ENCODE results near the gene DDB1.
A peak's percentile ranks its signal among the peaks of the same experiment; 100 is the strongest.

Gene DDB1

GRCh38 chr11:61357233-61357893, 24.5 kb upstream of the DDB1 start:
- H3K36me3 ChIP-seq (ENCODE audit: control insufficient read depth in 5 of 5, insufficient read depth in 5 of 5, low read length in 5 of 5), result peaks cover 0 to 30% (median 22%) of the 10 kb centered on the region in 5 donors
- H3K27me3 ChIP-seq (ENCODE audit: control insufficient read depth in 5 of 5, insufficient read depth in 4 of 5, low read length in 5 of 5), result no peaks in the 10 kb centered on the region
- peak overlapping the region in 1 of 5 donors; percentile 10 for H3K4me3 ChIP-seq (ENCODE audit: low read depth in 1 of 5, low read length in 5 of 5)
- peaks cover 7 to 49% (median 33%) of the 10 kb centered on the region in 5 donors for H3K4me1 ChIP-seq (ENCODE audit: control insufficient read depth in 5 of 5, insufficient read depth in 5 of 5, low read length in 5 of 5)
- no peak overlapping the region for H3K27ac ChIP-seq (ENCODE audit: low read depth, low read length)
- peak overlapping the region in 2 of 5 donors; percentile 1 to 32 for H3K9ac ChIP-seq (ENCODE audit: low read length in 5 of 5)
- H3K9me3 ChIP-seq (ENCODE audit: control insufficient read depth in 5 of 5, low read length in 5 of 5), result no peaks in the 10 kb centered on the region

DNA sequence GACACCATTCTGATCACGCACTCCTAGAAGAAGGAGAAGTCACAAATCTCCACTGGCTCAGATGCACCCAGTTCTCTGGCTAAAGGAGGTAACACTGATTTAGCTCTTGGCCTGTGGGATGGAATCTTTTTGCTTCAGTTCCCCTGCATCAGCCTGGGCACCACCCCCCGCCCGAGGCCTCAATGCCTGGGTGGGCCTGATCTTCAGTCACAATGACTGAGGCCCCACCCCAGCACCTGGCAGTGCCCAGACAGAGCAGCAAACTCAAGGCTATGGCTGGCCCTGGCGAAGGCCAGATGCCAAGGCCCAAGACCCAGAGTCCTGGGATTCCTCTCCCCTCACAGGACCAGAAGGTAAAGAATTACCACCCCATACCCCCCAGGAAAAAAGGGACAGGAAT, 23.8 kb upstream of the DDB1 start:
- H3K4me1 ChIP-seq (ENCODE audit: control insufficient read depth in 5 of 5, insufficient read depth in 5 of 5, low read length in 5 of 5), result peaks cover 7 to 47% (median 38%) of the 10 kb centered on the region in 5 donors

DNA sequence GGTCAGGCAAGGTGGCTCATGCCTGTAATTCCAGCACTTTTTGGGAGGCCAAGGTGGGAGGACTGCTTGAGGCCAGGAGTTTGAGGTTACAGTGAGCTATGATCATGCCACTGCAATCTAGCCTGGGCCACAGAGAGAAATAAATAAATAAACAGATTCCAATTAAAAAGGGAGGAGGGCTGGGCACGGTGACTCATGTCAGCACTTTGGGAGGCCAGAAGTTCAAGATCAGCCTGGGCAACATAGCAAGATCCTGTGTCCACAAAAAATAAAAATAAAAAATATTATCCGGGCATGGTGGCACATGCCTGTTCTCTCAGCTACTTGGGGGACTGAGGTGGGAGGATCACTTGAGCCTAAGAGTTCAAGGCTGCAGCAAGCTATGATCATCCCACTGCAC, 21.3 kb upstream of the DDB1 start:
- Histone ChIP-seq H3K9me3 (ENCODE audit: control insufficient read depth in 5 of 5, low read length in 5 of 5) (no peaks in the 10 kb centered on the region), H3K9ac (ENCODE audit: low read length in 5 of 5) (no peak overlapping the region), H3K27ac (ENCODE audit: low read depth, low read length) (no peak overlapping the region), H3K4me1 (ENCODE audit: control insufficient read depth in 5 of 5, insufficient read depth in 5 of 5, low read length in 5 of 5) (peaks cover 0 to 24% (median 19%) of the 10 kb centered on the region in 5 donors), H3K27me3 (ENCODE audit: control insufficient read depth in 5 of 5, insufficient read depth in 4 of 5, low read length in 5 of 5) (no peaks in the 10 kb centered on the region), H3K36me3 (ENCODE audit: control insufficient read depth in 5 of 5, insufficient read depth in 5 of 5, low read length in 5 of 5) (peaks cover 0 to 58% (median 47%) of the 10 kb centered on the region in 5 donors), H3K4me3 (ENCODE audit: low read depth in 1 of 5, low read length in 5 of 5) (no peak overlapping the region)

More for the DNA sequence above, 23.8 kb upstream of the DDB1 start:
- H3K9ac ChIP-seq (ENCODE audit: low read length in 5 of 5), result no peak overlapping the region
- no peaks in the 10 kb centered on the region for H3K27me3 ChIP-seq (ENCODE audit: control insufficient read depth in 5 of 5, insufficient read depth in 4 of 5, low read length in 5 of 5)
- peaks cover 0 to 36% (median 26%) of the 10 kb centered on the region in 5 donors for H3K36me3 ChIP-seq (ENCODE audit: control insufficient read depth in 5 of 5, insufficient read depth in 5 of 5, low read length in 5 of 5)
- H3K4me3 ChIP-seq (ENCODE audit: low read depth in 1 of 5, low read length in 5 of 5), result no peak overlapping the region
- no peaks in the 10 kb centered on the region for H3K9me3 ChIP-seq (ENCODE audit: control insufficient read depth in 5 of 5, low read length in 5 of 5)
- no peak overlapping the region for H3K27ac ChIP-seq (ENCODE audit: low read depth, low read length)

DNA sequence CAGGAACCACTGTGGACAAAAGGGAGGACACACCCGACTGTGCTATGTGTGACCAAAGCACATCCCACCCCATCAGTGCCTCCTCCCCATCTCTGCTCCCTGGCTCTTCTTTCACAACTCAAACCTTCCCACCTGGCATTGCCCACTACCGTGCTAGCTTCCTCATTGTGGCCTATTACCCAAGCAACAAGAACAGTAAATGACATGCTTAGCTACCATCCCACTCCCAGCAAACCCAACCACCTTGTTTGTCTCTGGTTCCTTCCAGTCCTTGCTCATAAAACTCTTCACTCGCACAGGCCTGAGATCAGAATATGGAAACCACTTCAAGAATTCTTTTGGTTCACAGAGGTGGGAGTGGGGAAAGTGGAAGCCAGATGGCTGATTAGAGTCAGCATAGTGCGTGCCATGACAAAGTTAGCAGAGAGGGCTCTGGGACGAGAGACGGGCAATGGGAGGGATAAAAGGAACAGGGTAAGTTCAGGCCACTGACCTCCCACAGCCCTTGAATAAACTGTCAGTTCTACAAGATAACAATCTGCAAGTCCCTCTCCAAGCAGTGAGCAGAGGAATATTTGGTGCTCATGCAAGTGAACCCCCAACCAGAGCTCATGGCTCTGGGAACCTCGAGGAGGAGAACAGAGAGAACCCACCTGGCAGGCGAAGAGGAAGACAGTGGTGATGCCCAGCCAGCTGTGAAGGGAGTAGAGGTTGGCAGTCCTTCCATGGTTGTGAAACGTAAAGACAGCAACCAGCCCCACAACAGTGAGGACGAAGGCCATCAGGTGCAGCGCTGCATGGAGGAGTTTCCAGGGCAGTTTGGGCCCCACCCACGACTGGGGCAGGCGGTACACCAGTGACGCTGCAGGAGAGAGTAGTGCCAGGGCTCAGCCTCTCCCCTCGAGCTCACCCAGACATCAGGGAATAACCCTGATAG, 20.5 kb upstream of the DDB1 start:
- Histone ChIP-seq H3K9ac (ENCODE audit: low read length in 5 of 5) (no peak overlapping the region), H3K9me3 (ENCODE audit: control insufficient read depth in 5 of 5, low read length in 5 of 5) (no peaks in the 10 kb centered on the region), H3K36me3 (ENCODE audit: control insufficient read depth in 5 of 5, insufficient read depth in 5 of 5, low read length in 5 of 5) (peaks cover 0 to 66% (median 55%) of the 10 kb centered on the region in 5 donors), H3K4me1 (ENCODE audit: control insufficient read depth in 5 of 5, insufficient read depth in 5 of 5, low read length in 5 of 5) (peaks cover 0 to 22% (median 17%) of the 10 kb centered on the region in 5 donors), H3K4me3 (ENCODE audit: low read depth in 1 of 5, low read length in 5 of 5) (no peak overlapping the region), H3K27me3 (ENCODE audit: control insufficient read depth in 5 of 5, insufficient read depth in 4 of 5, low read length in 5 of 5) (no peaks in the 10 kb centered on the region), H3K27ac (ENCODE audit: low read depth, low read length) (no peak overlapping the region)

- Histone ChIP-seq H3K4me1 (ENCODE audit: control insufficient read depth in 5 of 5, insufficient read depth in 5 of 5, low read length in 5 of 5) (peaks cover 0 to 16% (median 15%) of the 10 kb centered on the region in 5 donors), H3K9me3 (ENCODE audit: control insufficient read depth in 5 of 5, low read length in 5 of 5) (no peaks in the 10 kb centered on the region)
These were observed 19.1 kb upstream of the DDB1 start for GRCh38 chr11:61352038-61352437.

DNA sequence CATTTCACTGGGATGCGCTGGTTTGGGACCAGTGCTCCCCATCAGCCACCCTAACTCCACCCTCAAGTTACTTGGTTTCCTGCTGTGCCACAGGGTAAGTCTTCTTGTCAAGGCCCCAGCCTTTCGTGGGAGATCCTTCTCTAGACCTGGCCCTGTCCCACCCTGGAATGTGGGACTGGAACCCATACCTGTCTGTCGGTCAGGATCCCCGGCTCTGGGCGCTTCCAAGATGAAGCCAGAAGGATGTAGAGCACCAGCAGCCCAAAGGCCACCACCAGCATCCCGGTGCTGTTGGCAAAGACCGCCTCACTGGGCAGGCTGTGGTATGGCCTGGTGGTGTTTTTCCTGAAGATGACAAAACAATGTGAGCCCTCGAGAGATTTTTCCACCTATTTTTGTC, 17.9 kb upstream of the DDB1 start:
- H3K36me3 ChIP-seq (ENCODE audit: control insufficient read depth in 5 of 5, insufficient read depth in 5 of 5, low read length in 5 of 5), result peaks cover 0 to 81% (median 63%) of the 10 kb centered on the region in 5 donors
- H3K9ac ChIP-seq (ENCODE audit: low read length in 5 of 5), result peak overlapping the region in 1 of 5 donors; percentile 38
- H3K9me3 ChIP-seq (ENCODE audit: control insufficient read depth in 5 of 5, low read length in 5 of 5), result no peaks in the 10 kb centered on the region
- H3K27me3 ChIP-seq (ENCODE audit: control insufficient read depth in 5 of 5, insufficient read depth in 4 of 5, low read length in 5 of 5), result no peaks in the 10 kb centered on the region
- no peak overlapping the region for H3K27ac ChIP-seq (ENCODE audit: low read depth, low read length)
- H3K4me3 ChIP-seq (ENCODE audit: low read depth in 1 of 5, low read length in 5 of 5), result no peak overlapping the region
- peaks cover 0 to 12% (median 8%) of the 10 kb centered on the region in 5 donors for H3K4me1 ChIP-seq (ENCODE audit: control insufficient read depth in 5 of 5, insufficient read depth in 5 of 5, low read length in 5 of 5)

More at GRCh38 chr11:61352038-61352437, 19.1 kb upstream of the DDB1 start:
- Histone ChIP-seq H3K9ac (ENCODE audit: low read length in 5 of 5) (no peak overlapping the region), H3K27ac (ENCODE audit: low read depth, low read length) (no peak overlapping the region), H3K27me3 (ENCODE audit: control insufficient read depth in 5 of 5, insufficient read depth in 4 of 5, low read length in 5 of 5) (no peaks in the 10 kb centered on the region), H3K4me3 (ENCODE audit: low read depth in 1 of 5, low read length in 5 of 5) (no peak overlapping the region), H3K36me3 (ENCODE audit: control insufficient read depth in 5 of 5, insufficient read depth in 5 of 5, low read length in 5 of 5) (peaks cover 0 to 77% (median 60%) of the 10 kb centered on the region in 5 donors)

GRCh38 chr11:61350336-61350735, 17.4 kb upstream of the DDB1 start:
- H3K36me3 ChIP-seq (ENCODE audit: control insufficient read depth in 5 of 5, insufficient read depth in 5 of 5, low read length in 5 of 5), result peaks cover 0 to 84% (median 63%) of the 10 kb centered on the region in 5 donors
- H3K9ac ChIP-seq (ENCODE audit: low read length in 5 of 5), result peak overlapping the region in 1 of 5 donors; percentile 38
- H3K9me3 ChIP-seq (ENCODE audit: control insufficient read depth in 5 of 5, low read length in 5 of 5), result no peaks in the 10 kb centered on the region
- peaks cover 0 to 12% (median 8%) of the 10 kb centered on the region in 5 donors for H3K4me1 ChIP-seq (ENCODE audit: control insufficient read depth in 5 of 5, insufficient read depth in 5 of 5, low read length in 5 of 5)
- no peak overlapping the region for H3K27ac ChIP-seq (ENCODE audit: low read depth, low read length)
- no peaks in the 10 kb centered on the region for H3K27me3 ChIP-seq (ENCODE audit: control insufficient read depth in 5 of 5, insufficient read depth in 4 of 5, low read length in 5 of 5)
- no peak overlapping the region for H3K4me3 ChIP-seq (ENCODE audit: low read depth in 1 of 5, low read length in 5 of 5)

DNA sequence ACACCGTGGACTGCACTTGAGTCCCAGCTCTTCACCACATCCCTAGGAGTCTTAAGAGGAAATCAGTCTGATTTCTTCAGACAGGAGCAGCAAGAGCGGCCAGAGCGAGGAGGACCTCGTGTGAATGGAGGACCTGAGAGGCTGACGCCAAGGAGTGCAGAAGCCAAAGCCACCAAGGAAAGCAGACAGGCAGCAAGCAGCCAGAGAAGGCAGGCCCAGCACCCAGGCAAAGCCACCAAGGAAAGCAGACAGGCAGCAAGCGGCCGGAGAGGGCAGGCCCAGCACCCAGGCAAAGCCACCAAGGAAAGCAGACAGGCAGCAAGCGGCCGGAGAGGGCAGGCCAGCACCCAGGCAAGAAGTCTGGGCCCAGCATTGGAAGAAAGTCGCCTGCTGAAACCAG, 17.0 kb upstream of the DDB1 start:
- Histone ChIP-seq H3K36me3 (ENCODE audit: control insufficient read depth in 5 of 5, insufficient read depth in 5 of 5, low read length in 5 of 5) (peaks cover 0 to 88% (median 64%) of the 10 kb centered on the region in 5 donors), H3K4me1 (ENCODE audit: control insufficient read depth in 5 of 5, insufficient read depth in 5 of 5, low read length in 5 of 5) (peaks cover 0 to 12% (median 8%) of the 10 kb centered on the region in 5 donors), H3K27ac (ENCODE audit: low read depth, low read length) (no peak overlapping the region), H3K27me3 (ENCODE audit: control insufficient read depth in 5 of 5, insufficient read depth in 4 of 5, low read length in 5 of 5) (no peaks in the 10 kb centered on the region), H3K9me3 (ENCODE audit: control insufficient read depth in 5 of 5, low read length in 5 of 5) (no peaks in the 10 kb centered on the region), H3K9ac (ENCODE audit: low read length in 5 of 5) (no peak overlapping the region), H3K4me3 (ENCODE audit: low read depth in 1 of 5, low read length in 5 of 5) (no peak overlapping the region)

- Histone ChIP-seq H3K9me3 (ENCODE audit: control insufficient read depth in 5 of 5, low read length in 5 of 5) (no peaks in the 10 kb centered on the region), H3K4me3 (ENCODE audit: low read depth in 1 of 5, low read length in 5 of 5) (no peak overlapping the region), H3K4me1 (ENCODE audit: control insufficient read depth in 5 of 5, insufficient read depth in 5 of 5, low read length in 5 of 5) (peaks cover 0 to 12% (median 8%) of the 10 kb centered on the region in 5 donors), H3K27ac (ENCODE audit: low read depth, low read length) (no peak overlapping the region), H3K9ac (ENCODE audit: low read length in 5 of 5) (no peak overlapping the region), H3K36me3 (ENCODE audit: control insufficient read depth in 5 of 5, insufficient read depth in 5 of 5, low read length in 5 of 5) (peaks cover 0 to 90% (median 61%) of the 10 kb centered on the region in 5 donors), H3K27me3 (ENCODE audit: control insufficient read depth in 5 of 5, insufficient read depth in 4 of 5, low read length in 5 of 5) (no peaks in the 10 kb centered on the region)
These were observed 16.4 kb upstream of the DDB1 start for GRCh38 chr11:61349189-61349751.

Measured in subcutaneous abdominal adipose tissue (tissue), 5 donors.